Activated CD8-positive, alpha-beta memory T cell treated with anti-CD3 and anti-CD28 coated beads, Interleukin-2, amount 50 U/mL, for 4 hours (primary cell): ENCODE data around the gene ZMYND8.
"Not testable (repeated sequence)": the region's sequence is repeated elsewhere in the genome, so short reads cannot be mapped to it uniquely, and the experiment has no call there.

Experiments used
- DNase-seq: peaks from one replicate; pipeline ENCODE4 v3.0.0-alpha.2; 2020

The ZMYND8 gene

GRCh38 chr20:47243532-47244305 is 112.8 kb downstream of the ZMYND8 start:
- no peak for DNase-seq

GRCh38 chr20:47243003-47243402 is 113.5 kb downstream of the ZMYND8 start:
- DNase-seq, result no peak

GRCh38 chr20:47241345-47241781 is 115.1 kb downstream of the ZMYND8 start:
- no peak for DNase-seq

GRCh38 chr20:47240096-47240495 is 116.4 kb downstream of the ZMYND8 start:
- DNase-seq, result not testable (repeated sequence)

- DNase-seq, result no peak
Observed at GRCh38 chr20:47239719-47240067, 116.8 kb downstream of the ZMYND8 start.

GRCh38 chr20:47238780-47239718 is 117.5 kb downstream of the ZMYND8 start:
- no peak for DNase-seq

GRCh38 chr20:47237715-47238114 is 118.8 kb downstream of the ZMYND8 start:
- no peak for DNase-seq

- DNase-seq, result no peak
Observed at GRCh38 chr20:47236639-47236900, 119.9 kb downstream of the ZMYND8 start.

GRCh38 chr20:47235853-47236638 is 120.5 kb downstream of the ZMYND8 start:
- DNase-seq, result no peak

- no peak for DNase-seq
Observed at GRCh38 chr20:47235111-47235510, 121.4 kb downstream of the ZMYND8 start.

GRCh38 chr20:47233333-47234188 is 122.9 kb downstream of the ZMYND8 start:
- DNase-seq, result no peak

GRCh38 chr20:47232518-47232917 is 124.0 kb downstream of the ZMYND8 start:
- no peak for DNase-seq

GRCh38 chr20:47231382-47232039 is 125.0 kb downstream of the ZMYND8 start:
- DNase-seq, result no peak

- no peak for DNase-seq
Observed at GRCh38 chr20:47230811-47231256, 125.7 kb downstream of the ZMYND8 start.

- DNase-seq, result no peak
Observed at GRCh38 chr20:47228654-47229053, 127.8 kb downstream of the ZMYND8 start.

GRCh38 chr20:47227576-47227975 is 128.9 kb downstream of the ZMYND8 start:
- no peak for DNase-seq

GRCh38 chr20:47227119-47227518 is 129.4 kb downstream of the ZMYND8 start:
- no peak for DNase-seq

GRCh38 chr20:47225458-47225857 is 131.0 kb downstream of the ZMYND8 start:
- DNase-seq, result no peak

- DNase-seq, result no peak
Observed at GRCh38 chr20:47224857-47225256, 131.6 kb downstream of the ZMYND8 start.

- no peak for DNase-seq
Observed at GRCh38 chr20:47224300-47224791, 132.2 kb downstream of the ZMYND8 start.

- no peak for DNase-seq
Observed at GRCh38 chr20:47223896-47224295, 132.6 kb downstream of the ZMYND8 start.
